ENCODE data around the gene KIZ.
A peak's percentile ranks its signal among the peaks of the same experiment; 100 is the strongest.
"Not testable (repeated sequence)": the region's sequence is repeated elsewhere in the genome, so short reads cannot be mapped to it uniquely, and the experiment has no call there.

The KIZ gene

GRCh38 chr20:21234324-21234723, 108.4 kb downstream of the KIZ start:
- no peak for DNase-seq

GRCh38 chr20:21234806-21235483, 109.1 kb downstream of the KIZ start:
- no peak for DNase-seq

- peak; percentile 70 for DNase-seq
Observed at GRCh38 chr20:21235484-21236445, 109.9 kb downstream of the KIZ start.

- DNase-seq, result no peak
Observed at GRCh38 chr20:21237956-21238799, 112.3 kb downstream of the KIZ start.

GRCh38 chr20:21238818-21239536, 113.1 kb downstream of the KIZ start:
- DNase-seq, result no peak

GRCh38 chr20:21240394-21240793, 114.5 kb downstream of the KIZ start:
- DNase-seq, result no peak

- no peak for DNase-seq
Observed at GRCh38 chr20:21241406-21241805, 115.5 kb downstream of the KIZ start.

- no peak for DNase-seq
Observed at GRCh38 chr20:21243811-21244210, 117.9 kb downstream of the KIZ start.

- DNase-seq, result no peak
Observed at GRCh38 chr20:21244808-21245207, 118.9 kb downstream of the KIZ start.

GRCh38 chr20:21246161-21246560, 120.3 kb downstream of the KIZ start:
- DNase-seq, result no peak

- DNase-seq, result not testable (repeated sequence)
Observed at GRCh38 chr20:21247603-21248095, 121.8 kb downstream of the KIZ start.

GRCh38 chr20:21251278-21251677, 125.4 kb downstream of the KIZ start:
- no peak for DNase-seq

- no peak for DNase-seq
Observed at GRCh38 chr20:21257192-21257591, 131.3 kb downstream of the KIZ start.

GRCh38 chr20:21258411-21258810, 132.5 kb downstream of the KIZ start:
- DNase-seq, result no peak

- DNase-seq, result no peak
Observed at GRCh38 chr20:21259346-21259745, 133.5 kb downstream of the KIZ start.

GRCh38 chr20:21262812-21263211, 136.9 kb downstream of the KIZ start:
- DNase-seq, result no peak

GRCh38 chr20:21265261-21266190, 139.6 kb downstream of the KIZ start:
- DNase-seq, result no peak

- no peak for DNase-seq
Observed at GRCh38 chr20:21266191-21266536, 140.3 kb downstream of the KIZ start.

- DNase-seq, result no peak
Observed at GRCh38 chr20:21269772-21270171, 143.9 kb downstream of the KIZ start.

GRCh38 chr20:21270806-21271205, 144.9 kb downstream of the KIZ start:
- DNase-seq, result no peak

GRCh38 chr20:21272279-21272678, 146.4 kb downstream of the KIZ start:
- DNase-seq, result no peak
